Gastroesophageal sphincter (tissue), 4 donors: ENCODE results near the gene RAI1. TPM values are rescaled to one million over a fixed set of nuclear protein-coding genes. Genes with fewer than 3 reads are reported as not detected.

Experiments
- ATAC-seq: fragments of 150-250 bp; one replicate; pipeline ENCODE4 v1.9.1; 2016; ENCODE audit warnings: mild to moderate bottlenecking, moderate library complexity
- H3K27ac ChIP-seq, 4 donors: fragments of 200-600 bp; sonication (generic) in 3 of 4; 1 replicate in 3 of 4; 2 replicates in 1 of 4; pipeline ENCODE4 v1.5.1; 2016 to 2019
- H3K27me3 ChIP-seq: fragments of 200-600 bp; sonication (generic); one replicate; pipeline ENCODE4 v1.5.1; 2019
- H3K36me3 ChIP-seq, 2 donors: fragments of 200-600 bp; sonication (generic); one replicate each; pipeline ENCODE4 v1.5.1; 2019; ENCODE audit warnings: control low read depth in 1 of 2
- H3K4me1 ChIP-seq, 3 donors: fragments of 200-600 bp; sonication (generic); 1 replicate in 2 of 3; 2 replicates in 1 of 3; pipeline ENCODE4 v1.5.1; 2016 to 2019; ENCODE audit warnings: control low read depth in 2 of 3
- H3K4me3 ChIP-seq, 2 donors: fragments of 200-600 bp; sonication (generic); one replicate each; pipeline ENCODE4 v1.5.1; 2019; ENCODE audit warnings: mild to moderate bottlenecking in 1 of 2, moderate library complexity in 1 of 2
- H3K9me3 ChIP-seq, 3 donors: fragments of 200-600 bp; sonication (generic); one replicate each; pipeline ENCODE4 v1.5.1; 2017 to 2019; ENCODE audit warnings: control low read depth in 2 of 3
- EP300 ChIP-seq: sonication (generic); formaldehyde crosslinking; IDR thresholded peaks from one replicate; pipeline ENCODE4 v1.6.1; 2017; ENCODE audit warnings: antibody characterized with exemption, mild to moderate bottlenecking
- POLR2A ChIP-seq, 2 donors: fragments of 450-650 bp; IDR thresholded peaks; one replicate each; pipeline ENCODE4 v1.6.1; 2017; ENCODE audit warnings: antibody characterized with exemption in 2 of 2, mild to moderate bottlenecking in 2 of 2, moderate library complexity in 1 of 2
- POLR2AphosphoS5 ChIP-seq: sonication (generic); formaldehyde crosslinking; IDR thresholded peaks from one replicate; pipeline ENCODE4 v1.6.1; 2017; ENCODE audit warnings: antibody characterized with exemption
- WGBS, 2 donors: methylation state at CpG; one replicate each; pipeline ENCODE4 v1.1.5; 2018; ENCODE audit warnings: low coverage in 1 of 2; 5-methylcytosine and 5-hydroxymethylcytosine counted together
- total RNA-seq, 4 donors: library from RNA; depleted of rRNA; stranded (reverse); fragments of >200 nt; gene quantifications; one replicate each; pipeline ENCODE4 v1.1.0, GENCODE V29; 2016
- TF ChIP-seq, protein P1 (sequence below), 4 experiments: fragments of 200-600 bp in 2 of 4; fragments of 450-650 bp in 2 of 4; sonication (generic) in 1 of 4; IDR thresholded peaks; one replicate each; pipeline ENCODE4 v1.5.1; 2017 to 2019; ENCODE audit warnings: antibody characterized with exemption in 4 of 4, mild to moderate bottlenecking in 2 of 4, moderate library complexity in 2 of 4

The RAI1 gene
- total RNA-seq, 4 donors from 2014 or later: 15.9 to 39.7 (median 28.3) TPM

DNA sequence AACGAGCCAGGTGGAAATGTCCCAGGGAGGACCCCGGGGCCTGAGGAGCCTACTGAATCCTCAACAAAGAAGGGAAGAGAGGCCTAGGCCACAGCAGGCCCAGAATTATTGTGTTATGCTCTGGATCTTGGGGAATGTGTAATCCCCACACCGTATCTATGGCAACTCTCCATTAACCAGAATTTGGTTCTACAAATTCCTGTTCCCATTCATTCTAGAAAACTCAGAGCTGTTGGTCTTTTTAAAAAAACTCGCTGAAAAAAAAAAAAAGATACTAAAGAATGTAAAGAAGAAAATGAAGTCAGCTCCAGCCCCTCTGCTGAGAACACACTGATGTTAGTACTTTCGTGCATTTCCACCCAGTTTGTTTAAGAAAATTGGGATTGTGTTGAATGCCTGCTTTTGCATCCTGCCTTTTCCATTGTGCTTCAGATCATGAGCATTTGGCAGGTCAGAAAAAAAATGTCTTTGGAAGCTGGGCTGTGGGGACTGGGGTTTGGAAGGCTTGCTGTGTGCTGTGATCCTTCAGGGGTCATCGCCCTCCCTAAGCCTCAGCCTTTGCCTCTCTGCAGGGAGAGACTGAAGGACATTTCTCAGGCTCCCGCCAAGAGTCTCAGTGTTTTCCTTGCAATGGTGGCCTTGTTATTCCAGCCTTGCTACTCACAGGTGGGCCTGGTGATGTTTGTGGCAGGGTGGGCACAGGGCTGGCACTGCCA lies 86.1 kb downstream of the RAI1 start:
- Histone ChIP-seq H3K9me3 (no peaks in the 10 kb centered on the region), H3K4me3 (no peak overlapping the region), H3K27ac (peak overlapping the region in 3 of 4 donors; percentile 68 to 77 (median 72)), H3K4me1 (peaks cover 3 to 92% (median 33%) of the 10 kb centered on the region in 3 donors), H3K27me3 (no peaks in the 10 kb centered on the region), H3K36me3 (no peaks in the 10 kb centered on the region)
- ATAC-seq: no peak
- TF ChIP-seq EP300 (no peak), POLR2AphosphoS5 (no peak), POLR2A (IDR thresholded peaks at IDR 0.05) (no peak)
- TF ChIP-seq, protein P1, sequence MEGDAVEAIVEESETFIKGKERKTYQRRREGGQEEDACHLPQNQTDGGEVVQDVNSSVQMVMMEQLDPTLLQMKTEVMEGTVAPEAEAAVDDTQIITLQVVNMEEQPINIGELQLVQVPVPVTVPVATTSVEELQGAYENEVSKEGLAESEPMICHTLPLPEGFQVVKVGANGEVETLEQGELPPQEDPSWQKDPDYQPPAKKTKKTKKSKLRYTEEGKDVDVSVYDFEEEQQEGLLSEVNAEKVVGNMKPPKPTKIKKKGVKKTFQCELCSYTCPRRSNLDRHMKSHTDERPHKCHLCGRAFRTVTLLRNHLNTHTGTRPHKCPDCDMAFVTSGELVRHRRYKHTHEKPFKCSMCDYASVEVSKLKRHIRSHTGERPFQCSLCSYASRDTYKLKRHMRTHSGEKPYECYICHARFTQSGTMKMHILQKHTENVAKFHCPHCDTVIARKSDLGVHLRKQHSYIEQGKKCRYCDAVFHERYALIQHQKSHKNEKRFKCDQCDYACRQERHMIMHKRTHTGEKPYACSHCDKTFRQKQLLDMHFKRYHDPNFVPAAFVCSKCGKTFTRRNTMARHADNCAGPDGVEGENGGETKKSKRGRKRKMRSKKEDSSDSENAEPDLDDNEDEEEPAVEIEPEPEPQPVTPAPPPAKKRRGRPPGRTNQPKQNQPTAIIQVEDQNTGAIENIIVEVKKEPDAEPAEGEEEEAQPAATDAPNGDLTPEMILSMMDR (IDR thresholded peaks at IDR 0.05): no peak
- WGBS, 2 donors: 60 to 67% methylated on average over 5 to 6 of the region's 7 CpGs

DNA sequence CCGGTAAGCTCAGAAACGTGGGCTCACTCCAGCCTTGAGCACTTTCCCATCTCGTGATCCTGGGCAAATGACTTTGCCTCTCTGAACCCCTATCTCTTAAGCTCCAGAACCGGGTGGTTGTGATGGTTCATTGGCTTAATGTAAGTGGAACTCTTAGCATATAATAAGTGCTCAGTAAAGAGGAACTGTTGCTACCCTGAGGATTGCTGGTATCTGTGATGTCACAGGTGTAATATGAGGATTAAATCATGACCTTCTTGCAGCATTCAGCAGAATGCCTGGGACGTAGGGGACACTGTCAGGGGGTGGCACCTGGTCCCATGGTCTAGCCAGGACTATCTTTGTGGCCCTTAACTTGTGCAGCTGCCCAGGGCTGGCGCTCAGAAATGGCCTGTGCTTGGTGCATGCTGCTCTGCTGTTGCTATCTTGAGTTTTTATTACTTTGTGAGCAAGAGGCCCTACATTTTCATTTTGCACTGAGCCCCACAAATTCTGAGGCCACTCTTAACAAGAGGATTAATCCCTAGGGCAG lies 86.7 kb downstream of the RAI1 start:
- ATAC-seq: no peak
- Histone ChIP-seq H3K4me1 (peaks cover 3 to 87% (median 33%) of the 10 kb centered on the region in 3 donors), H3K9me3 (no peaks in the 10 kb centered on the region), H3K36me3 (no peaks in the 10 kb centered on the region), H3K27ac (peak overlapping the region in 3 of 4 donors; percentile 80 to 90 (median 81)), H3K27me3 (no peaks in the 10 kb centered on the region), H3K4me3 (no peak overlapping the region)
- 67 to 75% methylated on average over 1 to 2 of the region's 6 CpGs for WGBS, 2 donors
- TF ChIP-seq POLR2A (IDR thresholded peaks at IDR 0.05) (no peak), POLR2AphosphoS5 (no peak), EP300 (no peak)
- TF ChIP-seq, protein P1 (IDR thresholded peaks at IDR 0.05): no peak

DNA sequence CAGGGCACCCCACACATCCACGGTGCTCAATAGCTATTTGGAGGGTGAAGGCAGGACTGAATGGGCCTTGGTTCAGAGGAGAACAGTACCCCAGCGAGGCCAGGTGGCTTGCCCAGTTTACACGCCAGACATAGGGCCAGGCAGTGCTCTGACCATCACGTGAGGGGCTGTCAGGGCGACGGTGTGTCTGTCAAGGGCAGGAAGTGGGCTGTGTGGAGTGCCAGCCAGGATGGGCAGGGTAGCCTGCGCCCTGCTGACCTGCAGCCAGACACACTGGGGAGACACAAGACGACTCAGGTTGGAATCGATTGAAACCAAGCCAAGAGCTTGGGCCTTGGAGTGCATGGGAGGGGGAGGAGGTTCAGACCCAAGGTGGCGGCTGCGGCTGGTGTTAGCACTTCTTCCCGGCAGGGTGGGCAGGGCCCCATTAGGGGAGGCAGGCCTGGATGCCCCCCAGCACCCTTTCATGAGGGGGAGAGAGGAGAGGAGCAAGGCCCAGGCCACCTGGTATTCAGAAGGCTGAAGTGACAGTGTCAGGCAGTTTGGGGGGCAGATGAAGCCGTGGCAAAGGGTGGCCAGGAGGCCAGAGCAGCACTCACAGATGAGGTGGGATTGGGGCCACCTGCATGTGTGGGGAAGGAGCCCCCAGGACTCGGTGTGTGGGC lies 87.3 kb downstream of the RAI1 start:
- Histone ChIP-seq H3K36me3 (no peaks in the 10 kb centered on the region), H3K9me3 (no peaks in the 10 kb centered on the region), H3K4me1 (peaks cover 3 to 87% (median 33%) of the 10 kb centered on the region in 3 donors), H3K27me3 (no peaks in the 10 kb centered on the region), H3K4me3 (no peak overlapping the region), H3K27ac (peak overlapping the region in 3 of 4 donors; percentile 80 to 90 (median 81))
- peak; percentile 27 for ATAC-seq
- no peak for TF ChIP-seq POLR2AphosphoS5
- TF ChIP-seq, protein P1 (IDR thresholded peaks at IDR 0.05): no peak
- no peak for TF ChIP-seq POLR2A (IDR thresholded peaks at IDR 0.05)
- no peak for TF ChIP-seq EP300
- 27 to 68% methylated on average over 3 to 5 of the region's 14 CpGs for WGBS, 2 donors

DNA sequence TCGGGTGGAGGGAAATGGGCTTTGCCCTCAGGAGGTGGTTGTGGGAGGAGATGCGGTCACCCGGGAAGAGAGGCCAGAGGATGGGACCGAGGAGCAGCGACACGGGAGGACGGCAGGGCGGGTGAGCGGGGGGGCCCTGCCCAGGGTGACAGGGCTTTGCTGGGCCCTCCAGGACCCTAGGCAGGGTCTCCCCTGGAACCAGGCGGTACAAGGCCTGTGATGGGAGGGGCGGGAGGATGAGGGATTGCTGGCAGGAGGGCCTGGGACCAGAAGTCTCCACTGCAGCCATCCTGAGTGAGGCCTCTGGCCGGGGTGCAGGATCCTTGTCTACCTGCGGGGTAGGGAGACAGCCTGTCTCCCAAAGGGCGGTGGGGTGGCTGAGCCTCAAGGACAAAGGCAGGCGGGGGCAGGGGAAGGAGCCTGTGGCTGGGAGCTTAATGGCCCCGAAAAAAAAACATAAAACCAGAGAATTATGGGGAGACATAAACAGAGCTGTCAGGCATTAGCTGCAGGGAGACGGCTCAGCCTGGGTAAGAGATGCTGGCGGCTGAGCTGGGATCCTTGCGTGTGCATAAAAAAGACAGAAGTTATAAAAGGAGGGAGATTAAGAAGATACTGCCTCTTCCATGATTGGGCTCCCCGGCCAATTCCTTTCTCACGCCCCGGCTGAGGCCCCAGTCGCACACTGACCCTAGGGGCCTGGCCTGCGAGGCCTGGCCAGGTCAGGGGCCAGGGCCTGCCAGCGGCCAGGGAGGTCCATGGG lies 88.8 kb downstream of the RAI1 start:
- no peak overlapping the region for H3K4me3 ChIP-seq
- peaks cover 3 to 95% (median 39%) of the 10 kb centered on the region in 3 donors for H3K4me1 ChIP-seq
- WGBS, 2 donors: 32 to 64% methylated on average over 5 to 12 of the region's 25 CpGs
- H3K27me3 ChIP-seq: no peaks in the 10 kb centered on the region
- peak overlapping the region; percentile 14 to 90 (median 80) for H3K27ac ChIP-seq
- H3K36me3 ChIP-seq: no peaks in the 10 kb centered on the region
- H3K9me3 ChIP-seq: no peaks in the 10 kb centered on the region
- ATAC-seq: no peak
- TF ChIP-seq POLR2A (IDR thresholded peaks at IDR 0.05): no peak
- TF ChIP-seq EP300: no peak
- no peak for TF ChIP-seq POLR2AphosphoS5
- TF ChIP-seq, protein P1 (IDR thresholded peaks at IDR 0.05): no peak
